K562 (cell line): ENCODE data around the gene SORCS2. TPM values are rescaled to one million over a fixed set of nuclear protein-coding genes. Genes with fewer than 3 reads are reported as not detected.

ENCODE experiments used
- ATAC-seq: fragments of 200-7000 bp; cut with Tn5 transposase; 3 replicates; pipeline ENCODE4 v1.9.1; 2020; ENCODE audit warnings: moderate library complexity
- BruUV-seq: library from RNA; stranded (reverse); fragments of 400-500 nt; replicated peaks from 2 replicates; lab custom pipeline; 2021; lab: Mats Ljungman, UMichigan
- CTCF ChIA-PET: fragments of 300-600 bp; formaldehyde crosslinking; extraction: SDS; loops from one replicate; lab custom pipeline; 2021; ENCODE audit warnings: low intra/inter-chr PET ratio; lab: Yijun Ruan, JAX
- POLR2A ChIA-PET: fragments of 300-600, 350-650 bp; sonication (Branson Sonifier 250); formaldehyde crosslinking; extraction: SDS; loops from one replicate; lab custom pipeline; 2021; ENCODE audit warnings: antibody characterized with exemption, inconsistent platforms; lab: Yijun Ruan, JAX
- DNase-seq, 4 experiments: peaks; one replicate each; pipeline versions ENCODE4 v3.0.0 to v3.0.0-alpha.2; 2011 to 2018; ENCODE audit warnings: low spot score in 3 of 4, mixed read lengths in 3 of 4; ENCODE audit errors: extremely low read depth in 1 of 4
- FAIRE-seq: peaks from 2 replicates; lab custom pipeline; 2011; peaks lifted over from hg19 to GRCh38; lab: Jason Lieb, UNC
- H2AFZ ChIP-seq: 2 replicates; pipeline ENCODE4 v1.6.0; 2011; ENCODE audit warnings: low read depth, low read length, control low read depth, inconsistent platforms
- H3K27ac ChIP-seq: fragments of 200-600 bp; 3 replicates; pipeline ENCODE4 v1.8.0; 2011; ENCODE audit warnings: low read depth, mild to moderate bottlenecking, control low read depth, inconsistent platforms, low read length, moderate library complexity, mixed read lengths; ENCODE audit errors: extremely low read depth
- H3K27me3 ChIP-seq, 2 experiments: fragments of 300-600 bp in 1 of 2; 2 replicates in 1 of 2; 3 replicates in 1 of 2; pipeline versions ENCODE4 v1.6.0 to v1.8.0; 2011; ENCODE audit warnings: inconsistent platforms in 2 of 2, low read length in 2 of 2, mild to moderate bottlenecking in 1 of 2, mixed read lengths in 1 of 2, moderate library complexity in 1 of 2; ENCODE audit not compliant: control insufficient read depth in 2 of 2, insufficient read depth in 2 of 2
- H3K36me3 ChIP-seq: fragments of 300-600 bp; 3 replicates; pipeline ENCODE4 v1.8.0; 2011; ENCODE audit warnings: mild to moderate bottlenecking, low read length, inconsistent platforms; ENCODE audit not compliant: control insufficient read depth, insufficient read depth
- H3K4me1 ChIP-seq, 2 experiments: fragments of 200-600 bp in 1 of 2; replicated peaks in 1 of 2; 2 replicates in 1 of 2; 3 replicates in 1 of 2; pipeline versions ENCODE4 v1.5.1 to v1.8.0; 2011; ENCODE audit warnings: inconsistent platforms in 2 of 2, low read length in 2 of 2, mild to moderate bottlenecking in 1 of 2, mixed read lengths in 1 of 2, moderate library complexity in 1 of 2; ENCODE audit not compliant: control insufficient read depth in 2 of 2, insufficient read depth in 2 of 2
- H3K4me2 ChIP-seq: 2 replicates; pipeline ENCODE4 v1.6.1; 2011; ENCODE audit warnings: low read length, control low read depth, inconsistent platforms, mixed read lengths; ENCODE audit not compliant: insufficient read depth
- H3K4me3 ChIP-seq: fragments of 200-600 bp; sonication (generic), shearing (Covaris generic); 2 replicates; pipeline ENCODE4 v1.5.1; 2016; ENCODE audit warnings: control low read depth, inconsistent platforms
- H3K79me2 ChIP-seq: fragments of 200-600 bp; 3 replicates; pipeline ENCODE4 v1.8.0; 2011; ENCODE audit warnings: low read length, inconsistent platforms; ENCODE audit not compliant: control insufficient read depth, insufficient read depth
- H3K9ac ChIP-seq, 2 experiments: 2 replicates each; pipeline versions ENCODE4 v1.6.0 to v1.6.1; 2011; ENCODE audit warnings: low read depth in 2 of 2, low read length in 2 of 2, control low read depth in 1 of 2, inconsistent platforms in 1 of 2, mild to moderate bottlenecking in 1 of 2, mixed read lengths in 1 of 2; ENCODE audit not compliant: insufficient read depth in 1 of 2
- H3K9me1 ChIP-seq: one replicate; pipeline ENCODE4 v1.6.0; 2011; ENCODE audit warnings: inconsistent platforms, mild to moderate bottlenecking, low read length, moderate library complexity; ENCODE audit not compliant: control insufficient read depth, insufficient read depth
- H3K9me3 ChIP-seq: replicated peaks from 2 replicates; pipeline ENCODE4 v1.5.1; 2011; ENCODE audit warnings: low read depth, low read length, inconsistent platforms; ENCODE audit not compliant: control insufficient read depth, insufficient read depth
- H4K20me1 ChIP-seq: replicated peaks from 2 replicates; pipeline ENCODE4 v1.6.1; 2011; ENCODE audit warnings: low read length, inconsistent platforms, mixed read lengths; ENCODE audit not compliant: control insufficient read depth, insufficient read depth
- CHCHD3 ChIP-seq: fragments of 250-450 bp; sonication (Bioruptor Pico); IDR thresholded peaks from 2 replicates; pipeline ENCODE4 v2.1.2; 2022; ENCODE audit warnings: mild to moderate bottlenecking
- ESRRB ChIP-seq: fragments of 250-450 bp; sonication (Bioruptor Pico); IDR thresholded peaks from 2 replicates; pipeline ENCODE4 v1.5.0; 2020; ENCODE audit warnings: mild to moderate bottlenecking, moderate library complexity, borderline replicate concordance
- HDAC1 ChIP-seq, 2 experiments: fragments of 450-650 bp; IDR thresholded peaks; 2 replicates each; pipeline ENCODE4 v1.6.1; 2016 to 2017; ENCODE audit warnings: inconsistent platforms in 1 of 2, mild to moderate bottlenecking in 1 of 2, moderate library complexity in 1 of 2
- HNRNPL ChIP-seq: fragments of 200-400 bp; formaldehyde crosslinking; IDR thresholded peaks from 2 replicates; pipeline ENCODE4 v1.6.1; 2017; ENCODE audit warnings: low read depth, mild to moderate bottlenecking, low read length
- KAT8 ChIP-seq: fragments of 450-650 bp; IDR thresholded peaks from 2 replicates; pipeline ENCODE4 v1.6.1; 2016; ENCODE audit warnings: low read depth, mild to moderate bottlenecking
- MCM7 ChIP-seq, 2 experiments: fragments of 450-650 bp; IDR thresholded peaks; 2 replicates each; pipeline ENCODE4 v1.6.1; 2016 to 2018
- NCOA2 ChIP-seq, 2 experiments: fragments of 450-650 bp; IDR thresholded peaks; 2 replicates each; pipeline ENCODE4 v1.6.1; 2018; ENCODE audit warnings: mild to moderate bottlenecking in 2 of 2, moderate library complexity in 1 of 2; ENCODE audit not compliant: partially characterized antibody in 2 of 2
- NR2F6 ChIP-seq: fragments of 450-650 bp; formaldehyde crosslinking; IDR thresholded peaks from 2 replicates; pipeline ENCODE4 v1.4.0; 2020; ENCODE audit warnings: mild to moderate bottlenecking
- RBM34 ChIP-seq: fragments of 200-400 bp; formaldehyde crosslinking; IDR thresholded peaks from 2 replicates; pipeline ENCODE4 v1.6.1; 2018; ENCODE audit warnings: low read length, borderline replicate concordance; ENCODE audit not compliant: insufficient read depth
- RCOR1 ChIP-seq, 2 experiments: IDR thresholded peaks; 2 replicates each; pipeline ENCODE4 v1.6.1; 2012; ENCODE audit warnings: low read depth in 2 of 2, low read length in 2 of 2, borderline replicate concordance in 1 of 2, improper control_type of control experiment in 1 of 2
- SOX6 ChIP-seq: fragments of 450-650 bp; IDR thresholded peaks from 2 replicates; pipeline ENCODE4 v1.6.1; 2014; ENCODE audit warnings: mild to moderate bottlenecking
- SREBF2 ChIP-seq: sonication (generic); formaldehyde crosslinking; IDR thresholded peaks from 2 replicates; pipeline ENCODE4 v1.4.0; 2020; ENCODE audit warnings: mild to moderate bottlenecking, missing genetic modification reagents
- TOE1 ChIP-seq, 2 experiments: fragments of 450-650 bp in 1 of 2; sonication (generic) in 1 of 2; formaldehyde crosslinking in 1 of 2; IDR thresholded peaks; 2 replicates each; pipeline versions ENCODE4 v1.7.1 to v1.8.0; 2016 to 2022; ENCODE audit warnings: borderline replicate concordance in 2 of 2, mild to moderate bottlenecking in 2 of 2, antibody characterized with exemption in 1 of 2, inconsistent platforms in 1 of 2, low read depth in 1 of 2, missing genetic modification reagents in 1 of 2, moderate library complexity in 1 of 2
- ZNF212 ChIP-seq: fragments of 450-650 bp; formaldehyde crosslinking; IDR thresholded peaks from 2 replicates; pipeline ENCODE4 v1.4.0; 2020; ENCODE audit warnings: mild to moderate bottlenecking
- ZZZ3 ChIP-seq: fragments of 450-650 bp; IDR thresholded peaks from 2 replicates; pipeline ENCODE4 v1.6.1; 2016; ENCODE audit warnings: antibody characterized with exemption, mild to moderate bottlenecking, moderate library complexity
- WGBS: fragments of 100-300 bp; shearing (Covaris generic); methylation state at CpG from one replicate; pipeline ENCODE4 v1.1.6; 2016; ENCODE audit warnings: low coverage, mixed read lengths; ENCODE audit not compliant: insufficient coverage; ENCODE audit errors: missing lambda C conversion rate; 5-methylcytosine and 5-hydroxymethylcytosine counted together
- in situ Hi-C: fragments of 300-500 bp; cut with MboI; formaldehyde crosslinking; loops from 4 replicates; pipeline ENCODE4 v1.15.0; 2018; ENCODE audit warnings: inconsistent platforms, mixed read lengths
- intact Hi-C: fragments of 100-400 bp; cut with micrococcal nuclease; formaldehyde crosslinking; loops from 2 replicates; pipeline ENCODE4 v1.14.2; 2022
- polyA plus RNA-seq, 8 experiments: library from polyadenylated mRNA; depleted of rRNA in 4 of 8; stranded (reverse) in 5 of 8; unstranded in 3 of 8; fragments of >200 nt; fragmentation: Nextera tagmentation in 2 of 8; fragmentation: Illumina TruSeq in 1 of 8; extraction: Ambion mirVana in 2 of 8; extraction: Trizol in 1 of 8; gene quantifications; 2 replicates each; pipeline versions ENCODE4 v1.2.1 to v1.2.3, GENCODE V29; 2011 to 2014; ENCODE audit warnings: inconsistent platforms in 1 of 8, missing spikeins in 1 of 8
- total RNA-seq, 7 experiments: library from RNA; depleted of rRNA in 6 of 7; stranded (reverse); fragments of >200 nt in 6 of 7; fragmentation: Illumina TruSeq in 2 of 7; extraction: Trizol in 2 of 7; gene quantifications; 2 replicates each; pipeline versions ENCODE4 v1.2.1 to v1.2.3, GENCODE V29; 2011 to 2021; ENCODE audit warnings: low replicate concordance in 1 of 7

Gene SORCS2
- total and polyA plus RNA-seq, 9 of the 15 experiments (the other 6 are each of a cell fraction or from before 2014, with no cell fraction given), result not detected

GRCh38 chr4:7470522-7471128 is 278.3 kb downstream of the SORCS2 start:
- 0 out of 2 replicates have a peak, but pooled peaks cover 4% of the 10 kb centered on the region for H4K20me1 ChIP-seq
- FAIRE-seq, result no peak
- no TSS peak for BruUV-seq
- intact Hi-C loops, result no loop called here
- H3K9me1 ChIP-seq, result no peaks in the 10 kb centered on the region
- no peak overlapping the region for H2AFZ ChIP-seq
- TF ChIP-seq CHCHD3 (no peak), HNRNPL (no peak), ESRRB (CRISPR knock-in tag) (no peak), ZNF212 (CRISPR knock-in tag) (no peak), SOX6 (no peak), RBM34 (no peak), MCM7 (IDR thresholded peaks at IDR 0.05) (no peak), HDAC1 (IDR thresholded peaks at IDR 0.05) (no peak), RCOR1 (IDR thresholded peaks at IDR 0.05; ENCODE audit: borderline replicate concordance in 1 of 2, low read depth in 2 of 2, low read length in 2 of 2) (no peak), ZZZ3 (no peak), KAT8 (no peak), NR2F6 (CRISPR knock-in tag) (no peak), SREBF2 (no peak), NCOA2 (IDR thresholded peaks at IDR 0.05; ENCODE audit: partially characterized antibody in 2 of 2) (no peak), TOE1 (IDR thresholded peaks at IDR 0.05; ENCODE audit: borderline replicate concordance) (no peak), TOE1 (CRISPR knock-in tag; IDR thresholded peaks at IDR 0.05; ENCODE audit: borderline replicate concordance, low read depth) (no peak)
- TF ChIP-seq, all 486 proteins: peak for 0
- ATAC-seq (no peak), DNase-seq (no peak)
- Histone ChIP-seq H3K4me2 (no peak overlapping the region), H3K79me2 (no peaks in the 10 kb centered on the region), H3K36me3 (no peaks in the 10 kb centered on the region), H3K27me3 (peaks cover 7 to 41% of the 10 kb centered on the region in 2 experiments; a peak in 4 of 5 replicates), H3K9ac (no peak overlapping the region), H3K4me1 (no peaks in the 10 kb centered on the region), H3K9me3 (no peaks in the 10 kb centered on the region), H3K4me3 (no peak overlapping the region), H3K27ac (no peak overlapping the region)
- POLR2A ChIA-PET, result no interaction called here
- in situ Hi-C loops, result no loop called here
- CTCF ChIA-PET, result no interaction called here
- WGBS, result 2% methylated on average over 7 of the region's 8 CpGs
